Trophoblast cell (in vitro differentiated cells and primary cell): Measurements from ENCODE around the gene DISP3.

Experiments
- DNase-seq, 2 donors: peaks; one replicate each; pipeline ENCODE4 v3.0.0-alpha.2; 2016
- H2AFZ ChIP-seq: 2 replicates; pipeline ENCODE4 v1.6.1; 2013; ENCODE audit warnings: low read length, moderate library complexity, mild to moderate bottlenecking; ENCODE audit not compliant: insufficient read depth, poor library complexity
- H2AK5ac ChIP-seq: 2 replicates; pipeline ENCODE4 v1.6.1; 2013; ENCODE audit warnings: mild to moderate bottlenecking, low read length
- H2BK120ac ChIP-seq: 2 replicates; pipeline ENCODE4 v1.6.1; 2013; ENCODE audit warnings: low read length, mild to moderate bottlenecking, moderate library complexity; ENCODE audit not compliant: insufficient read depth, poor library complexity
- H2BK12ac ChIP-seq: 2 replicates; pipeline ENCODE4 v1.6.1; 2013; ENCODE audit warnings: mild to moderate bottlenecking, low read length, moderate library complexity
- H2BK5ac ChIP-seq: 2 replicates; pipeline ENCODE4 v1.6.1; 2013; ENCODE audit warnings: low read length, low read depth, moderate library complexity, mild to moderate bottlenecking; ENCODE audit not compliant: poor library complexity
- H3K14ac ChIP-seq: 2 replicates; pipeline ENCODE4 v1.6.1; 2013; ENCODE audit warnings: mild to moderate bottlenecking, low read length
- H3K18ac ChIP-seq: 2 replicates; pipeline ENCODE4 v1.6.1; 2013; ENCODE audit warnings: mild to moderate bottlenecking, low read length
- H3K23ac ChIP-seq: 2 replicates; pipeline ENCODE4 v1.6.1; 2013; ENCODE audit warnings: low read length
- H3K27ac ChIP-seq: 2 replicates; pipeline ENCODE4 v1.5.1; 2013; ENCODE audit warnings: low read depth, mild to moderate bottlenecking, inconsistent platforms, low read length, moderate library complexity
- H3K27me3 ChIP-seq: 2 replicates; pipeline ENCODE4 v1.6.1; 2013; ENCODE audit warnings: inconsistent platforms, mild to moderate bottlenecking, low read length, moderate library complexity; ENCODE audit not compliant: insufficient read depth
- H3K36me3 ChIP-seq, 2 experiments: 1 replicate in 1 of 2; 2 replicates in 1 of 2; pipeline ENCODE4 v1.6.1; 2013; ENCODE audit warnings: low read length in 2 of 2, mild to moderate bottlenecking in 2 of 2, moderate library complexity in 1 of 2; ENCODE audit not compliant: insufficient read depth in 2 of 2, control insufficient read depth in 1 of 2
- H3K4ac ChIP-seq: 2 replicates; pipeline ENCODE4 v1.6.1; 2013; ENCODE audit warnings: low read depth, mild to moderate bottlenecking, low read length, moderate library complexity
- H3K4me1 ChIP-seq, 2 experiments: 1 replicate in 1 of 2; 2 replicates in 1 of 2; pipeline ENCODE4 v1.6.1; 2013; ENCODE audit warnings: low read length in 2 of 2, mild to moderate bottlenecking in 2 of 2, moderate library complexity in 1 of 2; ENCODE audit not compliant: insufficient read depth in 2 of 2, control insufficient read depth in 1 of 2
- H3K4me2 ChIP-seq: 2 replicates; pipeline ENCODE4 v1.6.1; 2013; ENCODE audit warnings: inconsistent platforms, mild to moderate bottlenecking, low read length, moderate library complexity
- H3K4me3 ChIP-seq: 2 replicates; pipeline ENCODE4 v1.5.1; 2013; ENCODE audit warnings: mild to moderate bottlenecking, low read depth, low read length, inconsistent platforms
- H3K79me1 ChIP-seq: one replicate; pipeline ENCODE4 v1.6.1; 2013; ENCODE audit warnings: low read length
- H3K79me2 ChIP-seq: 2 replicates; pipeline ENCODE4 v1.6.1; 2013; ENCODE audit warnings: low read length, mild to moderate bottlenecking; ENCODE audit not compliant: control insufficient read depth, insufficient read depth, poor library complexity
- H3K9ac ChIP-seq: 2 replicates; pipeline ENCODE4 v1.6.1; 2013; ENCODE audit warnings: mild to moderate bottlenecking, low read length
- H3K9me3 ChIP-seq: 2 replicates; pipeline ENCODE4 v1.6.1; 2013; ENCODE audit warnings: low read depth, mild to moderate bottlenecking, control low read depth, inconsistent platforms, low read length; ENCODE audit not compliant: insufficient read depth
- H4K12ac ChIP-seq: 2 replicates; pipeline ENCODE4 v1.6.1; 2013; ENCODE audit warnings: low read depth, mild to moderate bottlenecking, low read length, moderate library complexity
- H4K8ac ChIP-seq: 2 replicates; pipeline ENCODE4 v1.6.1; 2013; ENCODE audit warnings: low read depth, mild to moderate bottlenecking, low read length, moderate library complexity
- H4K91ac ChIP-seq: one replicate; pipeline ENCODE4 v1.6.1; 2013; ENCODE audit warnings: low read depth, mild to moderate bottlenecking, low read length, moderate library complexity
- WGBS: extraction: QIAGEN DNeasy Blood & Tissue Kit; methylation state at CpG from one replicate; pipeline ENCODE4 v1.1.7; 2013; ENCODE audit warnings: missing lambda C conversion rate; ENCODE audit not compliant: insufficient read length, insufficient coverage; ENCODE audit errors: extremely low coverage; 5-methylcytosine and 5-hydroxymethylcytosine counted together

Gene DISP3

DNA sequence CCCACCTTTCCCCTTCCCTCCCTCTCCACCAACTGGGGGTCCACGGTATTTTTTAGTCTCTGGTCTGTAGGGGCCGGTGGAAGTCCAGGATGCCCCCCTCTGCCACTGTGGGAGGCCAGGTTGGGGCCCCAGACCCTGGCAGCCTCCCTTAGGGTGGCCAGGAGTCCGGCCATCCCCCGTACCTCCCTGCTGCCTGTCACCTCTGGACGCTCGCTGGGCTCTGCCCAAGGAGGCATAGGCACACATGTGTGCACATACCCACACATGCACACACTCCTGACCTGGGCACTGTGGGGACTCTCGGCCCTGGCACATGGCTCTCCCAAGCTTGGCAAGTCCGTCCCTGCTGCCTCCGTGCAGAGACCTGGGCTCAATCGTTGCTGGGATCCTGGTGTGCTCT lies 53.0 kb downstream of the DISP3 start:
- no peak overlapping the region for H3K14ac ChIP-seq
- H4K91ac ChIP-seq, result no peak overlapping the region
- peaks cover 12 to 13% of the 10 kb centered on the region in 2 experiments for H3K4me1 ChIP-seq
- H3K27me3 ChIP-seq, result no peaks in the 10 kb centered on the region
- H3K18ac ChIP-seq, result no peak overlapping the region
- no peaks in the 10 kb centered on the region for H3K36me3 ChIP-seq
- H2AK5ac ChIP-seq, result no peak overlapping the region
- DNase-seq, result no peak
- H3K79me1 ChIP-seq, result no peaks in the 10 kb centered on the region
- no peak overlapping the region for H2BK120ac ChIP-seq
- no peak overlapping the region for H3K4me2 ChIP-seq
- no peak overlapping the region for H2AFZ ChIP-seq
- no peak overlapping the region for H3K9ac ChIP-seq
- no peak overlapping the region for H3K27ac ChIP-seq
- H4K8ac ChIP-seq, result no peak overlapping the region
- no peak overlapping the region for H2BK12ac ChIP-seq
- no peak overlapping the region for H4K12ac ChIP-seq
- no peak overlapping the region for H3K23ac ChIP-seq
- H3K4ac ChIP-seq, result no peak overlapping the region
- H2BK5ac ChIP-seq, result no peak overlapping the region
- H3K4me3 ChIP-seq, result no peak overlapping the region
- H3K9me3 ChIP-seq, result no peaks in the 10 kb centered on the region
- no CpG with 5 or more reads among the region's 10 CpGs for WGBS
- no peaks in the 10 kb centered on the region for H3K79me2 ChIP-seq

DNA sequence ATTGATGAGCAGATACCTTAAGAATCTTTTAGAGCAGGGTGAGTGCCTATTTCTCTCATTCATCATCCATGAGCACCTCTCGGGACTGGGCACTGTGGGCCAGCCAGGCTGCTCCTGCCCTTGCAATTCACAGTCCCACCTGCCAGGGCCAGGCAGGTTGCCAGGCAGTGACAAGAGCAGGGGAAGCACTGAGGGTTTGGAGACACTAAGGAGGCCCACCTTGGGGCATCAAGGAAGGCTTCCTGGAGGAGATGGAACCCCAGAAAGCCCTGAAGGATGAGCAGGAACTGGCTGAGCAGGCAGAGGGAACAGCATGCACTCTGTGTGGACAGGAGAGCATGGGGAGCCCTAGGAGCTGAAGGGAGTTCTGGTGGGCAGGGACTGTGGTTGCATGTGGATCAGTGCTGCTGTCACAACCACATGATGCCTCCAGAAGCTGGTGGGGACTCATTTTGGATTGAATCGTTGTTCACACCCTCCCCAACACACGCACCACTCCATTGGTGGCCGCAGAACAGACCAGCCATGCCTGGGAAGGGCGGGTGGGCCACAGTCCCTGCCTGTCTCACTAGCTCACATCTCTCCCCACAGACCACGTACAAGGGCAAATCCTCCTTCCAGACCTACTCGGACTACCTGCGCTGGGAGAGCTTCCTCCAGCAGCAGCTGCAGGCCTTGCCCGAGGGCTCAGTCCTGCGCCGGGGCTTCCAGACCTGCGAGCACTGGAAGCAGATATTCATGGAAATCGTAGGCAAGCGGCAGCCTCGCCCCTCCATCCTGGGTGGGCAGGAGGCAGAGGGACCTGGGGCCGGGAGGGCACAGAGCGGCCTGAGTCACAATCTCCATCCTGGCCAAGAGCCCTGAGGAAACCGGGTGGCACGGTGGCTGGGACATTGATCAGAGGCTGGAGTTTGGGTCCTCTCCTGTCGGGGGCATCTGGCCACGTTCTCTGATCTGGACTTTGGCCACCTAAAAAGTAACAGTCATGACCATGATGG lies 55.1 kb downstream of the DISP3 start:
- H3K4me1 ChIP-seq, result peaks cover 12 to 13% of the 10 kb centered on the region in 2 experiments
- H3K79me2 ChIP-seq, result no peaks in the 10 kb centered on the region
- no peak overlapping the region for H4K12ac ChIP-seq
- H3K14ac ChIP-seq, result no peak overlapping the region
- H2AFZ ChIP-seq, result no peak overlapping the region
- DNase-seq, result no peak
- H2BK12ac ChIP-seq, result no peak overlapping the region
- H2BK5ac ChIP-seq, result no peak overlapping the region
- no peak overlapping the region for H3K4ac ChIP-seq
- no peaks in the 10 kb centered on the region for H3K9me3 ChIP-seq
- H3K79me1 ChIP-seq, result no peaks in the 10 kb centered on the region
- no peak overlapping the region for H3K18ac ChIP-seq
- H2AK5ac ChIP-seq, result no peak overlapping the region
- no peak overlapping the region for H3K9ac ChIP-seq
- no peak overlapping the region for H3K27ac ChIP-seq
- no peak overlapping the region for H4K8ac ChIP-seq
- no CpG with 5 or more reads among the region's 21 CpGs for WGBS
- no peak overlapping the region for H4K91ac ChIP-seq
- no peak overlapping the region for H2BK120ac ChIP-seq
- no peak overlapping the region for H3K4me3 ChIP-seq
- no peaks in the 10 kb centered on the region for H3K36me3 ChIP-seq
- H3K27me3 ChIP-seq, result no peaks in the 10 kb centered on the region
- H3K4me2 ChIP-seq, result no peak overlapping the region
- no peak overlapping the region for H3K23ac ChIP-seq

DNA sequence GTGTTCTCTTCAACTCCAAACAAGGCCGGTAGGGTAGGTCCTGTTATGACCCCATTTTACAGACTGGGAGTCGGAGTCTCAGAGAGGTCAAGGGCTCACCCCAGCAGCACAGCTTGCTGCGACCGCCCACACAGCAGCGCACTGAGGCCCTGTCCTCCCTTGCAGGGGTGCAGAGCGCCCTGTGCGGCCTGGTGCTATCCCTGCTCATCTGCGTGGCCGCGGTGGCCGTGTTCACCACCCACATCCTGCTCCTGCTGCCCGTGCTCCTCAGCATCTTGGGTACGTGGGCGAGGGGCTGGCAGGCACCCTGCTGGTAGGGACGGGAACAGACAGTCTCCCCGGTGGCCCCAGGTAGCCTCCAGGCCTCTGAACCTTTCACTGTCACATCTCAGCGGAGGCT lies 55.9 kb downstream of the DISP3 start:
- H3K79me1 ChIP-seq, result no peaks in the 10 kb centered on the region
- no peak overlapping the region for H3K9ac ChIP-seq
- no peaks in the 10 kb centered on the region for H3K9me3 ChIP-seq
- no peak overlapping the region for H3K4me3 ChIP-seq
- H4K12ac ChIP-seq, result no peak overlapping the region
- no peak for DNase-seq
- WGBS, result no CpG with 5 or more reads among the region's 17 CpGs
- H3K23ac ChIP-seq, result no peak overlapping the region
- H2AK5ac ChIP-seq, result no peak overlapping the region
- H2BK5ac ChIP-seq, result no peak overlapping the region
- no peaks in the 10 kb centered on the region for H3K36me3 ChIP-seq
- no peaks in the 10 kb centered on the region for H3K27me3 ChIP-seq
- H2BK12ac ChIP-seq, result no peak overlapping the region
- no peak overlapping the region for H2BK120ac ChIP-seq
- H4K91ac ChIP-seq, result no peak overlapping the region
- no peak overlapping the region for H3K4ac ChIP-seq
- no peak overlapping the region for H3K14ac ChIP-seq
- no peak overlapping the region for H3K27ac ChIP-seq
- H3K4me1 ChIP-seq, result peaks cover 13 to 15% of the 10 kb centered on the region in 2 experiments
- H3K18ac ChIP-seq, result no peak overlapping the region
- no peaks in the 10 kb centered on the region for H3K79me2 ChIP-seq
- H3K4me2 ChIP-seq, result no peak overlapping the region
- no peak overlapping the region for H4K8ac ChIP-seq
- no peak overlapping the region for H2AFZ ChIP-seq

DNA sequence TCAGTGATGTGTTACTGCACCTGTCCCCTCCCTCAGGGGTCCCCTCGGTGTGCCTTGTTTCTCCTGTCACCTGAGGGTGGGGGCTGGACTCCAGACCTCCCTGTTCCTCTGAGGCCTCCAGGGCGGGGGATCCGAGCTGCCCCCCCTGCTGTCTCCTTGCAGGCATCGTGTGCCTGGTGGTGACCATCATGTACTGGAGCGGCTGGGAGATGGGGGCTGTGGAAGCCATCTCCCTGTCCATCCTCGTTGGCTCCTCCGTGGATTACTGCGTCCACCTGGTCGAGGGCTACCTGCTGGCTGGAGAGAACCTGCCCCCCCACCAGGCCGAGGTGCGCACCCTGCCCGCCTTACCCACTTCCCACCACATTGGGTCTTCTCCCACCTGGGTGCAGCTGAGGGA lies 56.4 kb downstream of the DISP3 start:
- Histone ChIP-seq H2BK12ac (peak overlapping the region; percentile 2), H3K23ac (no peak overlapping the region), H2AK5ac (no peak overlapping the region), H3K4me2 (no peak overlapping the region), H3K79me1 (peaks cover 3% of the 10 kb centered on the region), H3K27ac (no peak overlapping the region), H3K18ac (no peak overlapping the region), H2BK120ac (no peak overlapping the region), H3K79me2 (peaks cover 2% of the 10 kb centered on the region), H2BK5ac (no peak overlapping the region), H3K9ac (no peak overlapping the region), H3K36me3 (no peaks in the 10 kb centered on the region), H3K14ac (no peak overlapping the region), H3K4me1 (peaks cover 16 to 20% of the 10 kb centered on the region in 2 experiments), H3K9me3 (no peaks in the 10 kb centered on the region), H3K4ac (no peak overlapping the region), H2AFZ (no peak overlapping the region), H4K8ac (no peak overlapping the region), H4K91ac (no peak overlapping the region), H4K12ac (no peak overlapping the region), H3K4me3 (no peak overlapping the region), H3K27me3 (no peaks in the 10 kb centered on the region)
- WGBS, result no CpG with 5 or more reads among the region's 12 CpGs
- DNase-seq, result no peak
